WTC11 (cell line): ENCODE measurements around the gene POU2F1. TPM values are rescaled to one million over a fixed set of nuclear protein-coding genes. Genes with fewer than 3 reads are reported as not detected.

Source experiments
- ATAC-seq: fragments of 200-7000 bp; cut with Tn5 transposase; 2 replicates; pipeline ENCODE4 v1.10.0; 2021; ENCODE audit warnings: mild to moderate bottlenecking, moderate library complexity
- CTCF ChIA-PET: fragments of 300-600 bp; sonication (Branson Sonifier 250); formaldehyde crosslinking; loops from one replicate; lab custom pipeline; 2021; ENCODE audit warnings: antibody characterized with exemption; lab: Charles Lee
- POLR2A ChIA-PET: fragments of 350-600 bp; sonication (Branson Sonifier 250); formaldehyde crosslinking; loops from one replicate; lab custom pipeline; 2021; ENCODE audit warnings: antibody characterized with exemption; lab: Charles Lee
- DNase-seq: peaks from one replicate; pipeline ENCODE4 v3.0.0; 2021; ENCODE audit warnings: low spot score
- H3K27ac Mint-ChIP-seq: 2 replicates; pipeline ENCODE4 v1.8.0; 2021; ENCODE audit warnings: mixed read lengths
- H3K27me3 Mint-ChIP-seq: 2 replicates; pipeline ENCODE4 v1.8.0; 2021; ENCODE audit warnings: low read depth, mild to moderate bottlenecking, moderate library complexity, mixed read lengths
- H3K36me3 Mint-ChIP-seq: 2 replicates; pipeline ENCODE4 v1.8.0; 2021; ENCODE audit warnings: mixed read lengths
- H3K4me1 Mint-ChIP-seq: 2 replicates; pipeline ENCODE4 v1.8.0; 2022; ENCODE audit warnings: mixed read lengths
- H3K4me3 Mint-ChIP-seq: 2 replicates; pipeline ENCODE4 v1.8.0; 2021; ENCODE audit warnings: mild to moderate bottlenecking, moderate library complexity, mixed read lengths
- H3K9me3 Mint-ChIP-seq: 2 replicates; pipeline ENCODE4 v1.8.0; 2021; ENCODE audit warnings: mixed read lengths
- ARID4B ChIP-seq: sonication (generic); formaldehyde crosslinking; IDR thresholded peaks from 2 replicates; pipeline ENCODE4 v1.8.0; 2023; ENCODE audit warnings: missing genetic modification reagents, mild to moderate bottlenecking, borderline replicate concordance
- ATF6 ChIP-seq: sonication (generic); formaldehyde crosslinking; IDR thresholded peaks from 2 replicates; pipeline ENCODE4 v1.8.1; 2023; ENCODE audit warnings: mild to moderate bottlenecking, missing genetic modification reagents
- FOXP1 ChIP-seq: sonication (generic); formaldehyde crosslinking; IDR thresholded peaks from 2 replicates; pipeline ENCODE4 v1.8.0; 2022; ENCODE audit warnings: missing genetic modification reagents, mild to moderate bottlenecking, moderate library complexity, borderline replicate concordance
- HMGA2 ChIP-seq: fragments of 250-450 bp; sonication (Bioruptor Pico); IDR thresholded peaks from 2 replicates; pipeline ENCODE4 v1.4.0; 2021; ENCODE audit warnings: mild to moderate bottlenecking, moderate library complexity
- KAT7 ChIP-seq: sonication (generic); formaldehyde crosslinking; IDR thresholded peaks from 2 replicates; pipeline ENCODE4 v1.8.1; 2023; ENCODE audit warnings: missing genetic modification reagents, mild to moderate bottlenecking, borderline replicate concordance
- MAX ChIP-seq: sonication (generic); formaldehyde crosslinking; IDR thresholded peaks from 2 replicates; pipeline ENCODE4 v1.8.0; 2022; ENCODE audit warnings: mild to moderate bottlenecking, missing genetic modification reagents
- NFATC4 ChIP-seq: fragments of 250-450 bp; sonication (Bioruptor Pico); IDR thresholded peaks from 2 replicates; pipeline ENCODE4 v1.9.0; 2021; ENCODE audit warnings: mild to moderate bottlenecking
- NFYB ChIP-seq: sonication (generic); formaldehyde crosslinking; conservative IDR thresholded peaks from 2 replicates; pipeline ENCODE4 v1.8.0; 2022; ENCODE audit warnings: low read depth, missing genetic modification reagents
- PREB ChIP-seq: sonication (generic); formaldehyde crosslinking; IDR thresholded peaks from 2 replicates; pipeline ENCODE4 v1.8.1; 2022; ENCODE audit warnings: mild to moderate bottlenecking, missing genetic modification reagents, moderate library complexity, borderline replicate concordance
- PRRX2 ChIP-seq: fragments of 250-450 bp; sonication (Bioruptor Pico); IDR thresholded peaks from 2 replicates; pipeline ENCODE4 v1.8.0; 2021; ENCODE audit warnings: mild to moderate bottlenecking
- RELA ChIP-seq: sonication (generic); formaldehyde crosslinking; IDR thresholded peaks from 2 replicates; pipeline ENCODE4 v1.8.1; 2022; ENCODE audit warnings: missing genetic modification reagents, mild to moderate bottlenecking, borderline replicate concordance
- TEAD4 ChIP-seq: sonication (generic); formaldehyde crosslinking; IDR thresholded peaks from 2 replicates; pipeline ENCODE4 v1.8.0; 2022; ENCODE audit warnings: mild to moderate bottlenecking, missing genetic modification reagents
- ZBTB21 ChIP-seq: sonication (generic); formaldehyde crosslinking; IDR thresholded peaks from 2 replicates; pipeline ENCODE4 v1.8.1; 2023; ENCODE audit warnings: mild to moderate bottlenecking, missing genetic modification reagents, borderline replicate concordance
- ZNF263 ChIP-seq: sonication (generic); formaldehyde crosslinking; IDR thresholded peaks from 2 replicates; pipeline ENCODE4 v1.8.1; 2022; ENCODE audit warnings: low read depth, mild to moderate bottlenecking, moderate library complexity, missing genetic modification reagents
- ZNF317 ChIP-seq: sonication (generic); formaldehyde crosslinking; IDR thresholded peaks from 2 replicates; pipeline ENCODE4 v1.8.1; 2023; ENCODE audit warnings: low read depth, mild to moderate bottlenecking, moderate library complexity, missing genetic modification reagents, borderline replicate concordance
- total RNA-seq: library from RNA; stranded (reverse); gene quantifications from 3 replicates; pipeline ENCODE4 v1.2.3, GENCODE V29; 2021
- TF ChIP-seq, protein P1 (sequence below): fragments of 250-450 bp; sonication (Bioruptor Pico); IDR thresholded peaks from 2 replicates; pipeline ENCODE4 v1.9.0; 2021; ENCODE audit warnings: mild to moderate bottlenecking, borderline replicate concordance
- TF ChIP-seq, protein P2 (sequence below): sonication (generic); formaldehyde crosslinking; IDR thresholded peaks from 2 replicates; pipeline ENCODE4 v1.8.1; 2022; ENCODE audit warnings: mild to moderate bottlenecking, moderate library complexity, missing genetic modification reagents
- TF ChIP-seq, protein P3 (sequence below): fragments of 250-450 bp; sonication (Bioruptor Pico); IDR thresholded peaks from 2 replicates; pipeline ENCODE4 v1.8.0; 2021; ENCODE audit warnings: mild to moderate bottlenecking
- TF ChIP-seq, protein P4 (sequence below): fragments of 250-450 bp; sonication (Bioruptor Pico); IDR thresholded peaks from 2 replicates; pipeline ENCODE4 v1.9.0; 2021; ENCODE audit warnings: mild to moderate bottlenecking

The POU2F1 gene
- total RNA-seq, 1 experiment from 2014 or later: 51.3 TPM

GRCh38 chr1:167221126-167221737 lies 546 bp downstream of the POU2F1 start:
- peak overlapping the region; percentile 93 for H3K4me3 Mint-ChIP-seq
- peaks cover 6% of the 10 kb centered on the region; the same call in 1 of the 2 replicates for H3K27me3 Mint-ChIP-seq
- H3K36me3 Mint-ChIP-seq: peaks cover 7% of the 10 kb centered on the region
- H3K27ac Mint-ChIP-seq: no peak overlapping the region
- CTCF ChIA-PET: interaction anchor here (1.0 to 4.1 kb wide), 27 partner anchors 9 to 319 kb away, joined by 3 to 69 read pairs (median 12); no protein-coding TSS in a partner anchor
- POLR2A ChIA-PET: interaction anchor here (0.7 to 2.6 kb wide), 13 partner anchors 13 to 345 kb away, joined by 3 to 22 read pairs (median 7); partner anchors contain the start of genes CREG1 and TADA1
- H3K9me3 Mint-ChIP-seq: peaks cover 7% of the 10 kb centered on the region
- DNase-seq: peak; percentile 59
- ATAC-seq: peak; percentile 11
- H3K4me1 Mint-ChIP-seq: peaks cover 56% of the 10 kb centered on the region
- TF ChIP-seq RELA (CRISPR knock-in tag) (no peak), TEAD4 (CRISPR knock-in tag) (no peak), ATF6 (CRISPR knock-in tag) (no peak), HMGA2 (no peak), ARID4B (no peak), PRRX2 (CRISPR knock-in tag) (0 out of 2 replicates have a peak, but pooled peaks have one; percentile 79), FOXP1 (no peak), NFATC4 (CRISPR knock-in tag) (no peak), MAX (no peak), PREB (CRISPR knock-in tag) (no peak), NFYB (CRISPR knock-in tag) (no peak), ZNF317 (no peak), ZNF263 (CRISPR knock-in tag) (no peak), ZBTB21 (no peak), KAT7 (0 out of 2 replicates have a peak, but pooled peaks have one; percentile 67)
- TF ChIP-seq, protein P1, sequence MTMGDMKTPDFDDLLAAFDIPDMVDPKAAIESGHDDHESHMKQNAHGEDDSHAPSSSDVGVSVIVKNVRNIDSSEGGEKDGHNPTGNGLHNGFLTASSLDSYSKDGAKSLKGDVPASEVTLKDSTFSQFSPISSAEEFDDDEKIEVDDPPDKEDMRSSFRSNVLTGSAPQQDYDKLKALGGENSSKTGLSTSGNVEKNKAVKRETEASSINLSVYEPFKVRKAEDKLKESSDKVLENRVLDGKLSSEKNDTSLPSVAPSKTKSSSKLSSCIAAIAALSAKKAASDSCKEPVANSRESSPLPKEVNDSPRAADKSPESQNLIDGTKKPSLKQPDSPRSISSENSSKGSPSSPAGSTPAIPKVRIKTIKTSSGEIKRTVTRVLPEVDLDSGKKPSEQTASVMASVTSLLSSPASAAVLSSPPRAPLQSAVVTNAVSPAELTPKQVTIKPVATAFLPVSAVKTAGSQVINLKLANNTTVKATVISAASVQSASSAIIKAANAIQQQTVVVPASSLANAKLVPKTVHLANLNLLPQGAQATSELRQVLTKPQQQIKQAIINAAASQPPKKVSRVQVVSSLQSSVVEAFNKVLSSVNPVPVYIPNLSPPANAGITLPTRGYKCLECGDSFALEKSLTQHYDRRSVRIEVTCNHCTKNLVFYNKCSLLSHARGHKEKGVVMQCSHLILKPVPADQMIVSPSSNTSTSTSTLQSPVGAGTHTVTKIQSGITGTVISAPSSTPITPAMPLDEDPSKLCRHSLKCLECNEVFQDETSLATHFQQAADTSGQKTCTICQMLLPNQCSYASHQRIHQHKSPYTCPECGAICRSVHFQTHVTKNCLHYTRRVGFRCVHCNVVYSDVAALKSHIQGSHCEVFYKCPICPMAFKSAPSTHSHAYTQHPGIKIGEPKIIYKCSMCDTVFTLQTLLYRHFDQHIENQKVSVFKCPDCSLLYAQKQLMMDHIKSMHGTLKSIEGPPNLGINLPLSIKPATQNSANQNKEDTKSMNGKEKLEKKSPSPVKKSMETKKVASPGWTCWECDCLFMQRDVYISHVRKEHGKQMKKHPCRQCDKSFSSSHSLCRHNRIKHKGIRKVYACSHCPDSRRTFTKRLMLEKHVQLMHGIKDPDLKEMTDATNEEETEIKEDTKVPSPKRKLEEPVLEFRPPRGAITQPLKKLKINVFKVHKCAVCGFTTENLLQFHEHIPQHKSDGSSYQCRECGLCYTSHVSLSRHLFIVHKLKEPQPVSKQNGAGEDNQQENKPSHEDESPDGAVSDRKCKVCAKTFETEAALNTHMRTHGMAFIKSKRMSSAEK (CRISPR knock-in tag): no peak
- TF ChIP-seq, protein P2, sequence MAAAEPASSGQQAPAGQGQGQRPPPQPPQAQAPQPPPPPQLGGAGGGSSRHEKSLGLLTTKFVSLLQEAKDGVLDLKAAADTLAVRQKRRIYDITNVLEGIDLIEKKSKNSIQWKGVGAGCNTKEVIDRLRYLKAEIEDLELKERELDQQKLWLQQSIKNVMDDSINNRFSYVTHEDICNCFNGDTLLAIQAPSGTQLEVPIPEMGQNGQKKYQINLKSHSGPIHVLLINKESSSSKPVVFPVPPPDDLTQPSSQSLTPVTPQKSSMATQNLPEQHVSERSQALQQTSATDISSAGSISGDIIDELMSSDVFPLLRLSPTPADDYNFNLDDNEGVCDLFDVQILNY (CRISPR knock-in tag): no peak
- TF ChIP-seq, protein P3, sequence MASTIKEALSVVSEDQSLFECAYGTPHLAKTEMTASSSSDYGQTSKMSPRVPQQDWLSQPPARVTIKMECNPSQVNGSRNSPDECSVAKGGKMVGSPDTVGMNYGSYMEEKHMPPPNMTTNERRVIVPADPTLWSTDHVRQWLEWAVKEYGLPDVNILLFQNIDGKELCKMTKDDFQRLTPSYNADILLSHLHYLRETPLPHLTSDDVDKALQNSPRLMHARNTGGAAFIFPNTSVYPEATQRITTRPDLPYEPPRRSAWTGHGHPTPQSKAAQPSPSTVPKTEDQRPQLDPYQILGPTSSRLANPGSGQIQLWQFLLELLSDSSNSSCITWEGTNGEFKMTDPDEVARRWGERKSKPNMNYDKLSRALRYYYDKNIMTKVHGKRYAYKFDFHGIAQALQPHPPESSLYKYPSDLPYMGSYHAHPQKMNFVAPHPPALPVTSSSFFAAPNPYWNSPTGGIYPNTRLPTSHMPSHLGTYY (CRISPR knock-in tag): no peak
- TF ChIP-seq, protein P4, sequence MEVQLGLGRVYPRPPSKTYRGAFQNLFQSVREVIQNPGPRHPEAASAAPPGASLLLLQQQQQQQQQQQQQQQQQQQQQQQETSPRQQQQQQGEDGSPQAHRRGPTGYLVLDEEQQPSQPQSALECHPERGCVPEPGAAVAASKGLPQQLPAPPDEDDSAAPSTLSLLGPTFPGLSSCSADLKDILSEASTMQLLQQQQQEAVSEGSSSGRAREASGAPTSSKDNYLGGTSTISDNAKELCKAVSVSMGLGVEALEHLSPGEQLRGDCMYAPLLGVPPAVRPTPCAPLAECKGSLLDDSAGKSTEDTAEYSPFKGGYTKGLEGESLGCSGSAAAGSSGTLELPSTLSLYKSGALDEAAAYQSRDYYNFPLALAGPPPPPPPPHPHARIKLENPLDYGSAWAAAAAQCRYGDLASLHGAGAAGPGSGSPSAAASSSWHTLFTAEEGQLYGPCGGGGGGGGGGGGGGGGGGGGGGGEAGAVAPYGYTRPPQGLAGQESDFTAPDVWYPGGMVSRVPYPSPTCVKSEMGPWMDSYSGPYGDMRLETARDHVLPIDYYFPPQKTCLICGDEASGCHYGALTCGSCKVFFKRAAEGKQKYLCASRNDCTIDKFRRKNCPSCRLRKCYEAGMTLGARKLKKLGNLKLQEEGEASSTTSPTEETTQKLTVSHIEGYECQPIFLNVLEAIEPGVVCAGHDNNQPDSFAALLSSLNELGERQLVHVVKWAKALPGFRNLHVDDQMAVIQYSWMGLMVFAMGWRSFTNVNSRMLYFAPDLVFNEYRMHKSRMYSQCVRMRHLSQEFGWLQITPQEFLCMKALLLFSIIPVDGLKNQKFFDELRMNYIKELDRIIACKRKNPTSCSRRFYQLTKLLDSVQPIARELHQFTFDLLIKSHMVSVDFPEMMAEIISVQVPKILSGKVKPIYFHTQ (CRISPR knock-in tag): no peak
